HEK293 (cell line): ENCODE results near the gene PSMD7.

Source experiments
- CTCF ChIA-PET: fragments of 350-600 bp; formaldehyde crosslinking; extraction: SDS; loops from one replicate; lab custom pipeline; 2021; ENCODE audit warnings: antibody characterized with exemption; lab: Yijun Ruan, JAX
- POLR2A ChIA-PET: fragments of 300-600 bp; formaldehyde crosslinking; extraction: SDS; loops from one replicate; lab custom pipeline; 2020; ENCODE audit warnings: antibody characterized with exemption, inconsistent platforms; lab: Yijun Ruan, JAX
- H3K27ac ChIP-seq: fragments of 200-500 bp; sonication (Bioruptor generic); 2 replicates; pipeline ENCODE4 v1.5.1; 2014; ENCODE audit warnings: low read depth, low read length, control low read depth, inconsistent platforms; ENCODE audit errors: extremely low read depth
- H3K36me3 ChIP-seq, 2 experiments: fragments of 200-500 bp in 1 of 2; sonication (Bioruptor generic) in 1 of 2; 1 replicate in 1 of 2; 2 replicates in 1 of 2; pipeline ENCODE4 v1.5.1; 2014 to 2017; ENCODE audit warnings: inconsistent platforms in 2 of 2, low read length in 2 of 2; ENCODE audit not compliant: control insufficient read depth in 2 of 2, insufficient read depth in 1 of 2
- H3K4me1 ChIP-seq: fragments of 200-500 bp; sonication (Bioruptor generic); 2 replicates; pipeline ENCODE4 v1.5.1; 2014; ENCODE audit warnings: mild to moderate bottlenecking, low read length, inconsistent platforms; ENCODE audit not compliant: control insufficient read depth, insufficient read depth
- H3K4me3 ChIP-seq: 2 replicates; pipeline ENCODE4 v1.5.1; 2011; ENCODE audit warnings: low read depth, mild to moderate bottlenecking, control low read depth, low read length, moderate library complexity
- H3K9me3 ChIP-seq: fragments of 200-500 bp; sonication (Bioruptor generic); 2 replicates; pipeline ENCODE4 v1.5.1; 2014; ENCODE audit warnings: low read depth, low read length, inconsistent platforms; ENCODE audit not compliant: control insufficient read depth, insufficient read depth
- PRDM10 ChIP-seq: fragments of 450-650 bp; formaldehyde crosslinking; IDR thresholded peaks from 2 replicates; pipeline ENCODE4 v1.5.1; 2016; ENCODE audit warnings: missing biosample characterization, missing genetic modification characterization
- PRDM4 ChIP-seq: fragments of 450-650 bp; formaldehyde crosslinking; IDR thresholded peaks from 2 replicates; pipeline ENCODE4 v1.5.1; 2017; ENCODE audit warnings: missing biosample characterization, missing genetic modification characterization
- SP7 ChIP-seq: fragments of 450-650 bp; formaldehyde crosslinking; IDR thresholded peaks from 2 replicates; pipeline ENCODE4 v1.5.1; 2016; ENCODE audit warnings: missing biosample characterization, missing genetic modification characterization
- ZBTB49 ChIP-seq: fragments of 450-650 bp; formaldehyde crosslinking; IDR thresholded peaks from 2 replicates; pipeline ENCODE4 v1.5.1; 2016; ENCODE audit warnings: missing biosample characterization, missing genetic modification characterization, low read depth
- ZBTB8A ChIP-seq: fragments of 450-650 bp; formaldehyde crosslinking; IDR thresholded peaks from 2 replicates; pipeline ENCODE4 v1.5.1; 2016; ENCODE audit warnings: missing biosample characterization, missing genetic modification characterization
- ZNF10 ChIP-seq: fragments of 450-650 bp; formaldehyde crosslinking; IDR thresholded peaks from 2 replicates; pipeline ENCODE4 v1.5.1; 2017; ENCODE audit warnings: missing biosample characterization, missing genetic modification characterization
- ZNF114 ChIP-seq: fragments of 450-650 bp; formaldehyde crosslinking; IDR thresholded peaks from 2 replicates; pipeline ENCODE4 v1.5.0; 2017; ENCODE audit warnings: missing biosample characterization, missing genetic modification characterization
- ZNF280D ChIP-seq: fragments of 450-650 bp; formaldehyde crosslinking; IDR thresholded peaks from 2 replicates; pipeline ENCODE4 v1.5.1; 2016; ENCODE audit warnings: missing biosample characterization, missing genetic modification characterization
- ZNF311 ChIP-seq: fragments of 450-650 bp; formaldehyde crosslinking; IDR thresholded peaks from 2 replicates; pipeline ENCODE4 v1.5.1; 2017; ENCODE audit warnings: missing biosample characterization, missing genetic modification characterization, borderline replicate concordance
- ZNF341 ChIP-seq: fragments of 450-650 bp; formaldehyde crosslinking; IDR thresholded peaks from 2 replicates; pipeline ENCODE4; 2016; ENCODE audit warnings: low read depth, missing biosample characterization, missing genetic modification characterization
- ZNF362 ChIP-seq: fragments of 450-650 bp; formaldehyde crosslinking; IDR thresholded peaks from 2 replicates; pipeline ENCODE4 v1.5.1; 2016; ENCODE audit warnings: missing biosample characterization, missing genetic modification characterization
- ZNF639 ChIP-seq: fragments of 450-650 bp; formaldehyde crosslinking; IDR thresholded peaks from 2 replicates; pipeline ENCODE4 v1.5.1; 2016; ENCODE audit warnings: missing biosample characterization, missing genetic modification characterization
- ZNF660 ChIP-seq: fragments of 450-650 bp; IDR thresholded peaks from 2 replicates; pipeline ENCODE4 v1.5.1; 2018; ENCODE audit warnings: missing biosample characterization, mild to moderate bottlenecking, missing genetic modification characterization
- ZNF704 ChIP-seq: fragments of 450-650 bp; formaldehyde crosslinking; IDR thresholded peaks from 2 replicates; pipeline ENCODE4 v1.5.1; 2016; ENCODE audit warnings: missing biosample characterization, missing genetic modification characterization

PSMD7 gene

GRCh38 chr16:74315059-74315458, 18.4 kb downstream of the PSMD7 start:
- no peaks in the 10 kb centered on the region for H3K36me3 ChIP-seq
- POLR2A ChIA-PET = interaction anchor here (0.6 kb wide), 1 partner anchor 1426 kb away, joined by 5 read pairs; no protein-coding TSS in a partner anchor
- H3K27ac ChIP-seq = no peak overlapping the region
- H3K4me1 ChIP-seq = no peaks in the 10 kb centered on the region
- CTCF ChIA-PET = interaction anchor here (1.6 kb wide), 1 partner anchor 9 kb away, joined by 5 read pairs; no protein-coding TSS in a partner anchor
- H3K9me3 ChIP-seq = no peaks in the 10 kb centered on the region
- no peak for TF ChIP-seq ZNF362 (tag by site-specific recombination)
- TF ChIP-seq SP7 (tag by site-specific recombination) = no peak
- no peak for TF ChIP-seq ZNF10 (tag by site-specific recombination)
- TF ChIP-seq ZNF704 (tag by site-specific recombination) = no peak
- TF ChIP-seq ZBTB8A (tag by site-specific recombination) = no peak
- TF ChIP-seq ZNF341 (tag by site-specific recombination) = no peak
- no peak for TF ChIP-seq PRDM4 (tag by site-specific recombination)
- TF ChIP-seq ZNF114 (tag by site-specific recombination) = no peak
- TF ChIP-seq ZBTB49 (tag by site-specific recombination) = no peak
- no peak for TF ChIP-seq PRDM10 (tag by site-specific recombination)
- TF ChIP-seq ZNF639 (tag by site-specific recombination) = no peak
- no peak for TF ChIP-seq ZNF660
- TF ChIP-seq ZNF311 (tag by site-specific recombination) = no peak
- no peak for TF ChIP-seq ZNF280D (tag by site-specific recombination)
- no peak overlapping the region for H3K4me3 ChIP-seq
